UCSD-AML1 (cell line): ENCODE results near the gene RALGPS1.
A peak's percentile ranks its signal among the peaks of the same experiment; 100 is the strongest.

Experiments used
- DNase-seq: peaks from one replicate; lab custom pipeline; 2025; ENCODE audit not compliant: unreplicated experiment; lab: John Stamatoyannopoulos, UW

The RALGPS1 gene

GRCh38 chr9:127116088-127116726 lies 201.6 kb downstream of the RALGPS1 start:
- peak; percentile 60 for DNase-seq

GRCh38 chr9:127116957-127117356 lies 202.4 kb downstream of the RALGPS1 start:
- DNase-seq, result no peak

- no peak for DNase-seq
Measured at GRCh38 chr9:127117801-127118200, 203.2 kb downstream of the RALGPS1 start.

- no peak for DNase-seq
Measured at GRCh38 chr9:127118597-127119319, 204.2 kb downstream of the RALGPS1 start.

- no peak for DNase-seq
Measured at GRCh38 chr9:127119320-127119709, 204.7 kb downstream of the RALGPS1 start.

GRCh38 chr9:127121628-127122175 lies 207.1 kb downstream of the RALGPS1 start:
- DNase-seq, result no peak

- no peak for DNase-seq
Measured at GRCh38 chr9:127122176-127123063, 207.8 kb downstream of the RALGPS1 start, which contains the start of gene ANGPTL2. ANGPTL2 (minus strand) TSS chr9:127122635; CDS start chr9:127108731, 13,904 bp downstream.

GRCh38 chr9:127123064-127123890 lies 208.7 kb downstream of the RALGPS1 start:
- no peak for DNase-seq

- DNase-seq, result no peak
Measured at GRCh38 chr9:127124111-127124531, 209.5 kb downstream of the RALGPS1 start.

- no peak for DNase-seq
Measured at GRCh38 chr9:127124792-127125191, 210.2 kb downstream of the RALGPS1 start.

GRCh38 chr9:127126971-127127370 lies 212.4 kb downstream of the RALGPS1 start:
- DNase-seq, result no peak

GRCh38 chr9:127128341-127129072 lies 213.9 kb downstream of the RALGPS1 start:
- no peak for DNase-seq

- DNase-seq, result no peak
Measured at GRCh38 chr9:127129073-127129717, 214.6 kb downstream of the RALGPS1 start.

- no peak for DNase-seq
Measured at GRCh38 chr9:127129718-127130085, 215.1 kb downstream of the RALGPS1 start.

GRCh38 chr9:127130235-127130634 lies 215.7 kb downstream of the RALGPS1 start:
- no peak for DNase-seq

GRCh38 chr9:127130661-127131538 lies 216.3 kb downstream of the RALGPS1 start:
- DNase-seq, result no peak

GRCh38 chr9:127131871-127132270 lies 217.3 kb downstream of the RALGPS1 start:
- no peak for DNase-seq

- DNase-seq, result no peak
Measured at GRCh38 chr9:127132375-127132774, 217.8 kb downstream of the RALGPS1 start.
